ENCODE data around the gene CBR1. TPM values are rescaled to one million over a fixed set of nuclear protein-coding genes. Genes with fewer than 3 reads are reported as not detected.
"Not testable (repeated sequence)": the region's sequence is repeated elsewhere in the genome, so short reads cannot be mapped to it uniquely, and the experiment has no call there.

CBR1 gene
- total RNA-seq, 1 donor from 2014 or later = 17.5 TPM

GRCh38 chr21:36070999-36071398 lies 1.2 kb downstream of the CBR1 start:
- POLR2A ChIA-PET = interaction anchor here (1.7 to 3.2 kb wide), 2 partner anchors 8 to 11 kb away, joined by 18 to 60 read pairs; partner anchors contain the start of gene SETD4
- Mint-ChIP-seq H3K27me3 (no peaks in the 10 kb centered on the region), H3K36me3 (ENCODE audit: low read depth) (peaks cover 32% of the 10 kb centered on the region), H3K9me3 (peaks cover 5% of the 10 kb centered on the region), H3K4me1 (peaks cover 32% of the 10 kb centered on the region), H3K4me3 (peak overlapping the region; percentile 90), H3K27ac (peak overlapping the region; percentile 36)
- DNase-seq (no peak), ATAC-seq (ENCODE audit: low read depth) (no peak)
- CTCF ChIA-PET = no interaction called here
- no peak for TF ChIP-seq CTCF (IDR thresholded peaks at IDR 0.05)
- intact Hi-C loops (cut with micrococcal nuclease) = no loop called here

- ATAC-seq (ENCODE audit: low read depth) (no peak), DNase-seq (no peak)
- intact Hi-C loops (cut with micrococcal nuclease) = no loop called here
- ChIA-PET POLR2A (interaction anchor here (1.5 kb wide), 1 partner anchor 13 kb away, joined by 5 read pairs; the partner anchor contains the start of gene SETD4), CTCF (interaction anchor here (0.8 to 1.0 kb wide), 2 partner anchors 32 to 41 kb away, joined by 3 read pairs; no protein-coding TSS in a partner anchor)
- Mint-ChIP-seq H3K27me3 (no peaks in the 10 kb centered on the region), H3K9me3 (peaks cover 4% of the 10 kb centered on the region), H3K36me3 (ENCODE audit: low read depth) (peaks cover 32% of the 10 kb centered on the region), H3K27ac (no peak overlapping the region), H3K4me1 (peaks cover 45% of the 10 kb centered on the region), H3K4me3 (no peak overlapping the region)
- TF ChIP-seq CTCF (IDR thresholded peaks at IDR 0.05) = no peak
These were observed 2.8 kb downstream of the CBR1 start for GRCh38 chr21:36072453-36073162.

GRCh38 chr21:36073181-36073580 lies 3.4 kb downstream of the CBR1 start:
- DNase-seq (no peak), ATAC-seq (ENCODE audit: low read depth) (no peak)
- Mint-ChIP-seq H3K27me3 (no peaks in the 10 kb centered on the region), H3K4me3 (no peak overlapping the region), H3K9me3 (peaks cover 4% of the 10 kb centered on the region), H3K27ac (peak overlapping the region; percentile 22), H3K4me1 (peaks cover 51% of the 10 kb centered on the region), H3K36me3 (ENCODE audit: low read depth) (peaks cover 32% of the 10 kb centered on the region)
- intact Hi-C loops (cut with micrococcal nuclease) = no loop called here
- ChIA-PET CTCF (interaction anchor here (0.8 to 1.0 kb wide), 2 partner anchors 32 to 40 kb away, joined by 3 read pairs; no protein-coding TSS in a partner anchor), POLR2A (interaction anchor here (1.5 kb wide), 1 partner anchor 13 kb away, joined by 5 read pairs; the partner anchor contains the start of gene SETD4)
- TF ChIP-seq CTCF (IDR thresholded peaks at IDR 0.05) = no peak

- H3K27me3 Mint-ChIP-seq; ATAC-seq (ENCODE audit: low read depth); H3K27ac Mint-ChIP-seq; DNase-seq; H3K4me3 Mint-ChIP-seq; H3K9me3 Mint-ChIP-seq; CTCF ChIA-PET; intact Hi-C loops (cut with micrococcal nuclease): not testable (repeated sequence)
- H3K4me1 Mint-ChIP-seq = peaks cover 57% of the 10 kb centered on the region
- POLR2A ChIA-PET = interaction anchor here (0.7 kb wide), 1 partner anchor 14 kb away, joined by 4 read pairs; no protein-coding TSS in a partner anchor
- H3K36me3 Mint-ChIP-seq (ENCODE audit: low read depth) = peaks cover 31% of the 10 kb centered on the region
These were observed 4.1 kb downstream of the CBR1 start for GRCh38 chr21:36073911-36074310.

- no peak overlapping the region for H3K4me3 Mint-ChIP-seq
- H3K4me1 Mint-ChIP-seq = peaks cover 54% of the 10 kb centered on the region
- DNase-seq = no peak
- TF ChIP-seq CTCF (IDR thresholded peaks at IDR 0.05) = no peak
- H3K27me3 Mint-ChIP-seq = no peaks in the 10 kb centered on the region
- H3K36me3 Mint-ChIP-seq (ENCODE audit: low read depth) = peaks cover 24% of the 10 kb centered on the region
- ChIA-PET CTCF (no interaction called here), POLR2A (no interaction called here)
- H3K27ac Mint-ChIP-seq = no peak overlapping the region
- ATAC-seq (ENCODE audit: low read depth) = no peak
- no peaks in the 10 kb centered on the region for H3K9me3 Mint-ChIP-seq
- intact Hi-C loops (cut with micrococcal nuclease) = no loop called here
These were observed 5.3 kb downstream of the CBR1 start for GRCh38 chr21:36075171-36075570.

Data from activated B cell treated with CpG ODN at 0.5 μM for 24 hours (primary cell).